Activated CD4-positive, alpha-beta T cell treated with anti-CD3 and anti-CD28 coated beads for 24 hours (primary cell): Measurements from ENCODE around the gene P4HA2.
"Not testable (repeated sequence)": the region's sequence is repeated elsewhere in the genome, so short reads cannot be mapped to it uniquely, and the experiment has no call there.

ENCODE experiments used
- DNase-seq, 2 donors: peaks; one replicate each; pipeline ENCODE4 v3.0.0-alpha.2; 2020; ENCODE audit warnings: low read depth in 2 of 2

The P4HA2 gene

DNA sequence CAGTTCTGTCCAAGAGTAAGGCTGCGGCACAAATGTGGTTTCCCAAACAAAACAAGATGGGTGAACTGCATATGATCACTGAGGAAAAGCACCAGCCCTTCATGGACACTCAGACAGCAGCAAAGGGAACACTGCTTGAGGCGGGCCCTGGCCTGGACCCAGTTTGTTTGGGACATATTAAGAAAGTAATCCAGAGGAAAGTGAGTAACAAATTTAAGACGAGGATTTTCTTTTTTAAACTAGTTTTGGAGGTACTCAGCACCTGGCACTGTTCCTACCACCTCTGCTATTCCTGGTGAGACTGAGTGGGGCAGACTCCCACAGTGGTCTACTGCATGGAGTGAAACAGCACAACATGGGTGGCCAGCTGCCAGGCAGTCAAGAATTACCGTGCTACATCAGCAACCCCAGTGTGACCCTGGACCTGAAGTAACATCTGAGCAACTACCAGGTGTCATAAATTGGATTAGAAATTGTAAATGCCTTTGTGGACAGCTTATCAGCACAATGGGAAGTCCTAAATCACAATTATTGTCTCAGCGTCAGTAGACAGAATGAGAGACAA is 28.5 kb downstream of the P4HA2 start:
- no peak for DNase-seq

DNA sequence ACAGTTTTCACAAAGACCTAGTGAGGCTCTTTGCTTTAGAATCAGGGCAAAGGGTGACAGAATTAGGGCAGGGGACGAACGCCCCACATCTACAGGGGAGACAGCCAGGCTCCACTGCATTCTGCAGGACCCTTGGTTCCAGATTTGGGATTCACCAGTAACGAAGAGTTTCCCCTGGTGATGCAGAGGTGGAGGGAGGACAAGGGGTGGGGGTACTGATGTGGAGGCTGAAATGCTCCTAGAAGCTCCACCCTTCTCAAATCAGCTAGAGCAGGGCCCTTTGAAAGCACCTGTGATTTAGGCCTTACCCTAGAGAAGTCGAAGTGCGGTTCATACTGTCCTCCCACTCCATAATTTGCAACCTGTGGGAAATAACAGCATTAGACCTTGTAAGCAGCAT is 29.1 kb downstream of the P4HA2 start:
- no peak for DNase-seq

DNA sequence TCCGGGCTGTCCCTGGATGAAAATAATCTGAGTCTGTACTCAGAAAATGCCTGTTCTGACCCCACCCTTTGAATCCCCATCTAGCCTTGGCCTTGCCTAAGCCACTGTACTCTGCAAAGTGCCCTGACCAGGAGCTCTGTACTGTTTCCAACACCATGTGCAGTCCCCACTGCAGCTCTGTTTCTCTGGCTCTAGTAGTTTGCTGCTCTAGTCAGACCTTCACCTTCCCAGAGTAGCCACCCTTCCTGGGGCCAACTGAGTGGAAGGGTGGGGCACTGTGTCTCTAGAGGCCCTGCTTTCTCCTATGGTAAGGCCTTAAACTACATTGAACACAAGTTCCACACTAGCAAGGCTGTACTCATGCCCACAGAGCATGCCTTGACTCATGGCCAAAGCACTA is 31.9 kb downstream of the P4HA2 start:
- no peak for DNase-seq

DNA sequence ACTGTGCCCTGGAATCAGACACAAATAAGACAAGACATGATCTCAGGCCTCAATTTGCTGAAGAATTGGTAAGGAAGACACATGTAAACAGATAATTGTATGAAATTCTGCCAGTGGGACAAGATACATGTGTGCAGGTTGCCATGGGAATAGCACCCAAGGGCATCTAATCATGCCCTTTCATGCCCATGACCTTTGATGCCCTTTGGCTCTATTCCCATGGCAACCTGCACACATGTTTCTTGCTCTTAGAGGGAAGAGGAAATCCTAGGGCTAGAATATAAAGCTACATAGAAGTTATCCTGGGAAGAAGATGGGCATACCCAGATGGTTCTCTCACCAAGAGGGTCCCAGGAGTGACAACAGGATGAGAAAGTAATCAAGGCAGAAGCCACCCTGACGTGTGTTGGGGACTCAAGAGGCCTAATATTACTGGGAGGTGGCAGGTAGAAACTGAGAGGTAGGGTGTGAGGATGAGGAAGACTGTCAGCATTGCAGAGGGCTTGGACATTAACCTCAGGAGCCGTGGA is 34.4 kb downstream of the P4HA2 start:
- DNase-seq = no peak

DNA sequence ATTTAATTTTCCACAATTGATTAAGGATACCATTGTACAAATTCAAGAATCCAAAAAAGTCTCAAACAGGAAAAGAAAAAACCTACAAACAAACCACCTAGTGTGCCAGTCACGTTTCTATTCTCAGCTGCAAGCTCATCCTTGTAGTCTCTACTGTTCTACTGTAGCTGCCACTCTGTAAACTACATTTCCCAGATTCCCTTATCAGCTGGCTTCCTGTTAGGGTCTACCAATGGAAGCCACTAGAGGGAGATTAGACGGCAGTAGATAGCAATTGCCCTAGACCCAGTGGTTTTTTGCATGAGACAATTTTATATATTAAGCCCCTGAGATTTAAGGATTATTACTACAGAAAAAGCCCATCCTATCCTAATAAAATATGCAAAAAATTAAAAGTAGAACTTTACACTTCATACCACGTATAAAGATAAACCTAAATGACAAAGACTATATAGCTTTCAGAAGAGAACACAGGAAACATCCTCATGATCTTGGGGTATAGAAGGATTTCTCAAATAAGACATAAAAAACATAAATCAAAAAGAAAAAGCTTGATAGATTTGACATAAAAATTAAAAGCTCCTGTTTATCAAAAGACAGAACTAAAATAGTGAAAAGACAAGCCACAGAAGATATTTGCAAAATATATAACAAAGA is 37.4 kb downstream of the P4HA2 start:
- no peak for DNase-seq

DNA sequence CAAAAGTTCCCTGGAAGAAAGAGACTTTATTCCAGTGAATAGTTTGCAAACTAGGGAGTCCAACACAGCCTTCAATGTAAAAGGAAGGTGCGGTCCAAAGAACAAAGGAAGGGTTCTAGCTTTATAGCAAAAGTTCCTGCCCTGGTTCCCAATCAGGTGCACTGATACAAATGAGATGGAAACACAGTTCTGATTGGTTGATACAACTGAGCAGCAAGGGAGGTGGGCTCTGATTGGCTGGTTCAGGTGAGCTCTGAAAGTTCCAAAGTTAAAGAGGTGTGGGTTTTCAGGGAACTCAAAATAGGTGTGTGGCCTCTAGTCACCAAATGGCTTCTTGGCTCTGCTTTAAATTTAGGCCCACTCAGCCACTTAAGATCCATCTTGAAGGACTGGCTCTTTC is 43.1 kb downstream of the P4HA2 start:
- DNase-seq = no peak

DNA sequence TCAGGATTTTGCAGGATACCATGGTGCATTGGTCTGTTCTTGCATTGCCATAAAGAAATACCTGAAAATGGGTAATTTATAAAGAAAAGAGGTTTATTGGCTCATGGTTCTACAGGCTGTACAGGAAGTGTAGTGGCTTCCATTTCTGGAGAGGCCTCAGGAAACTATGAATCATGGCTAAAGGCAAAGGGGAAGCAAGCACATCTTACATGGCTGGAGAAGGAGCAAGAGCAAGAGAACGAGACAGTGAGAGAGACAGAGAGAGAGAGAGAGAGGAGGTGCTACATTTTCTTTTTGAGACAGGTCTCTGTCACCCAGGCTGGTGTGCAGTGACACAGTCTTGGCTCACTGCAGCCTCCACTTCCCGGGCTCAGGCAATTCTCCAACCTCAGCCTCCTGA is 43.9 kb downstream of the P4HA2 start:
- DNase-seq = no peak

DNA sequence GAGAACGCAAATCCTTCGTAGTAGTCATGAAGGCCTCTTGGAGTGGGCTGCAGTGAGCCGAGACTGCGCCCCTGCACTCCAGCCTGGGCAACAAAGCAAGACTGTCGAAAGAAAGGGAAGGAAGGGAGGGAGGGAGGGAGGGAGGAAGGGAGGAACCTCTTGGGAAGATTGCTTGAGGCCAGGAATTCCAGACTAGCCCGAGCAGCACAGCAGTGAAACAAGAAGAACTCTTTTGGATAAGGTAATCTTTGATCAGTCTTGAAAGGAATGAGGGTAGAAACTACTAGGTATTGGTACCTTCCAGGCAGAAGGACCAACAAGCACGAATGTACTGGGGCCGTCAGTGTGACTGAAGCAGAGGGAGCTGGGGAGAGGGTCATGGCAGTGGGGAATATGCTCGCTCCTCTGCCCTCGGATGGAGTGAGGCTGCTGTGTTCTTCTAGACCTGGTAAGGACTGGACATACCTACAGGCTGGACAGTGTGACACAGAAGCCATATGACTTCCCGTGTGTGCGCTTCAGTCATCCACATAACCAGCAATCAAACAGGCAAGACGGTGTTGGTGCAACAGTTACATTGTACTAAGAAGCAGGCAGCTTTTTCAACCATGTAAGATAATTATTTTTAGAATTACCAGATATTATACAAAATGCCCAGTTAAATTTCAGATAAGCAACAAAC is 45.2 kb downstream of the P4HA2 start:
- no peak for DNase-seq

DNA sequence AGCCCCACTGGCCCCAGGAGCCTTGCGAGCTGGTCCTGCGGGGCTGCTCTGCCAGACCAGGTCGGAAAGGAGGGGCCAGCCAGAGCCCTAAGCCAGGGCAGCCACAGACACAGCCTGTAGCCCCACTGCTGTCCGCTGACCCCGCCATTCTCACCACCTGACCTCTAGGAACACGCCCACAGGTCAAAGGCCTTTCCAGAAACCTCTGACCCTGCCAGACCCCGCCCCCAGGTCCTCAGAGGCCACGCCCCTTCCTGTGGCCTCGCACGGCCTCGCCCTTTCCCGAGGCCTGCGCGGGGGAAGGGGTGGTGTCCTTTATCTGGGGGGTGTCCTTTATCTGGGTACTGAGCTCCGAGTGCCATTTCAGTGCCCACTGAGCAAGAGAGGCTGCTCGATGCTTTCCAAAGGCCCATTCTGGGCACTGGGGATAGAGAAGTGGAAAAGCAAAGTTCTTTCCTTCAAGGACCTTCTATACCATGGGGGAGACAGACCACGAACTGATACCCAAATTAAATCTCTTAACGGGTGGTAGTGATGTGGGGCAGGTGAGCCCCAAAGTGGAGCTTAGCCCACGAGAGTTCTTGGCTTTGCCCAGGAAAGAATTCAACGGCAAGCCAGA is 46.5 kb downstream of the P4HA2 start:
- no peak for DNase-seq

DNA sequence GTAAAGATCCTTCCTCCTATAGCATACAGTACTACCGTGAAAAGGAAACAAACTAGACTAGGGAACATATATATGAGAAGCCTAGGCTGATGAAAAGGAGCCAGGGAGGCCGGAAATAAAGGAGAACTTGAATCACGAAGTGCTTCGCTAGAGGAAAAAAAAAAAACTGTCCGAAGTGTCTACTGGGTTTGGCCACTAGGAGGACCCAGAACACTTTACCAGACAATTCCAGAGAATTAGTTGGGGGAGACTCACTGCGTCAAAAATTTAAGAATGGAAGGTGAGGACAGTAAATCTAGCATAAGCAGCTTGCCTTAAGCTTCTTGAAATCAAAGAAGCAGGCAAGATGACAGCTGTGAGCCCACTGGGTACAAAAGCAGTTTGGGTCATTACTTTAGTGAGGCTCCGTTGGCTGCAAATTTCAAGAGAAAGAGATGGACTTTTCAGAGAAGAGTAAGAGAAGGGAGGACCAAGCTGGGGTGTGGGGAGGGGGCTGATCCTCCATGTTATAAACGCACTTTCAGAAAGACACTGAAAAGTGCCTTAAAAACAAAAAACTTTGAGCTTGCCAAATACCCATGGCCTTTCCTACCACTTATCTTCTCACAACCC is 47.4 kb downstream of the P4HA2 start:
- no peak for DNase-seq

DNA sequence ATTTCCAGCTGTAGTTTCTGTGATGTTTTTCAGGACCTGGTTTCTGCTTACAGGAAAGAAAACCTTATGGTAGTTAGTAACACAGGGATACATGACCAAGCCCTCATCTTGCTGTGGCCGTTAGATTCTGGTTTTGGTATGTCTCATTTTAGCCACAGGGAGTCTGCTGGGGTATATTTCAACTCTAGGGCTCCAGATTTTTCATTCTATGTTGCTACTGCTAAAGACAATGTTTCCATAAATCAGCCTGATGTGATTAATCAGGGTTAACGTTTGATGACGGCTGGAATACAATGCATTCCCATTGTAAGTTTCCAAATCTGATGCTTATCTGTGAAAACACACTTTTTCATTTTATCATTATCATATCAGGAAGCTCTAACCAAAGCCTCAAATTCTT is 48.2 kb downstream of the P4HA2 start:
- no peak for DNase-seq

DNA sequence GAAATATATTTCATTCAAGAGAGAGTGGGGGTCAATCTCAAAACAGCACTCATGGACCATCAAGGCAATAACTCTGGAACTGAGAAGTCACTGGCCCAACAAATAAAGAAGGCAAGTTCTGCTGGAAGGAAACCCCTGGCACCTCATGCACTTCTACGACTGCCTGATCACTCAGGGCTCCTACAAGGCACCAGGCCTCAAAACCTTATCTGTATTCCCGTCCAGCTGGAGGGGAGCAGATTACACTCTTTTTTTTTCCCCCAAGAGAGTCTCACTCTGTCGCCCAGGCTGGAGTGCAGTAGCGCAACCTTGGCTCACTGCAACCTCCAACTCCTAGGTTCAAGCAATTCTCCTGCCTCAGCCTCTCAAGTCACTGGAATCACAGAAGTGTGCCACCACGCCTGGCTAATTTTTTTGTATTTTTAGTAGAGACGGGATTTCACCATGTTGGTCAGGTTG is 49.9 kb downstream of the P4HA2 start:
- DNase-seq = no peak

DNA sequence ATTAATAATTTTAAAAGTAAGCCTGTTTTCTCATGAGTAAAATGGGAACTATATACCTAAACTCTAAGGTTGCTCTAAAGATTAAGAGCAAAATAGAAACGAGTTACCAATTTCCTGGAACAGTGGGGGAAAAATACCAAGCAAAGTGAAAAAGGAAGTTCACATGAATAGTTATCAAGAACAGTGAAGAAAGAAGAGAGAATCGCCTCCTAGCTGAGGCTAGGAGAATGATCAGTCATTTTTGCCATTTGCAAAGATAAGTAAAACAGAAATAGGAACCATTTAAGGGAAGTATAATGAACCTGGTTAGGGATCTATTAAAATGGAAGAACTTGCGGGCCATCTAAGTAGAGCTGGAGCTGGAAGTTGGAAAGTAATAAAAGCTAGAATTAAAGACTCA is 50.7 kb downstream of the P4HA2 start:
- DNase-seq = no peak

DNA sequence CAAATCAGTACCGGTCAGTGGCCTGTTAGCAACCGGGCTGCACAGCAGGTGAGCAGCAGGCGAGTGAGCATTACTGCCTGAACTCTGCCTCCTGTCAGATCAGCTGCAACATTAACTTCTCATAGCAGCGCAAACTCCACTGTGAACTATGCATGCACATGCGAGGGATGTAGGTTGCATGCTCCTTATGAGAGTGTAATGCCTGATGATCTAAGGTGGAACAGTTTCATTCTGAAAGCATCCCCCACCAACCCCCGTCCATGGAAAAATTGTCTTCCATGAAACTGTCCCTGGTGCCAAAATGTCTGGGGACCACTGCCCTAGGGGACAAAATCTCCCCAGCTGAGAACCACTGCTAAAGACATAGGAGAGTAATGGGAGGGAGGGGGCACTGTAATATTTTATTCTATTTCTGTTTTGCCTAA is 51.1 kb downstream of the P4HA2 start:
- DNase-seq = no peak

DNA sequence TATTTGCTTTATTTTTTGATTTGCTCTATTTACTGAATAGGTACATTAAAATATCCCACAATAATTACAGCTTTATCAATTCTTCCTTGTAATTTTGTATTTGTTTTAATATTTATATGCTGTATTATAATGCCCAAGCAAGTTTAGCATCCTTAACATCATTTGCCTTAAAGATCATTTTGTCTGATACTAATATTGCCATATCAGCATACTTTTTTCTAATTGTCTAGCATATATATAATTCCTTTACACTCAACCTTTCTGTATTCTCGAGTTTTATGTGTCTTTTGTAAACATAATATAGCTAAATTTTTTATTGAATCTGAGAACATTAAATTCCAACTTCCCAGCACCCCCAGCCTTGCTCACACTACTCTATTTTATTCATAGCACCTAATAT is 64.7 kb downstream of the P4HA2 start:
- DNase-seq = no peak

DNA sequence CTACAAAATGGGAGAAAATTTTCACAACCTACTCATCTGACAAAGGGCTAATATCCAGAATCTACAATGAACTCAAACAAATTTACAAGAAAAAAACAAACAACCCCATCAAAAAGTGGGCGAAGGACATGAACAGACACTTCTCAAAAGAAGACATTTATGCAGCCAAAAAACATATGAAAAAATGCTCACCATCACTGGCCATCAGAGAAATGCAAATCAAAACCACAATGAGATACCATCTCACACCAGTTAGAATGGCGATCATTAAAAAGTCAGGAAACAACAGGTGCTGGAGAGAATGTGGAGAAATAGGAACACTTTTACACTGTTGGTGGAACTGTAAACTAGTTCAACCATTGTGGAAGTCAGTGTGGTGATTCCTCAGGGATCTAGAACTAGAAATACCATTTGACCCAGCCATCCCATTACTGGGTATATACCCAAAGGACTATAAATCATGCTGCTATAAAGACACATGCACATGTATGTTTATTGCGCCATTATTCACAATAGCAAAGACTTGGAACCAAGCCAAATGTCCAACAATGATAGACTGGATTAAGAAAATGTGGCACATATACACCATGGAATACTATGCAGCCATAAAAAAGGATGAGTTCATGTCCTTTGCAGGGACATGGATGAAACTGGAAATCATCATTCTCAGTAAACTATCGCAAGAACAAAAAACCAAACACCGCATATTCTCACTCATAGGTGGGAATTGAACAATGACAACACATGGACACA is 65.9 kb downstream of the P4HA2 start:
- DNase-seq = not testable (repeated sequence)

DNA sequence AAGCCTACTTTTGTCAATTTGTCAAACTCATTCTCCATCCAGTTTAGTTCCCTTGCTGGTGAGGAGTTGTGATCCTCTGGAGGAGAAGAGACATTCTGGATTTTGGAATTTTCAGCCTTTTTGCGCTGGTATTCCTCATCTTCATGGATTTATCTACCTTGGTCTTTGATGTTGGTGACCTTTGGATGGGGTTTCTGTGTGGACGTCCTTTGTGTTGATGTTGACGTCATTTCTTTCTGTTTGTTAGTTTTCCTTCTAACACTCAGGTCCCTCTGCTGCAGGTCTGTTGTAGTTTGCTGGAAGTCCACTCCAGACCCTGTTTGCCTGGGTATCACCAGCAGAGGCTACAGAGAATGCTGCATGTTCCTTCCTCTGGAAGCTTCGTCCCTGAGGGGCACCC is 71.2 kb downstream of the P4HA2 start:
- DNase-seq = no peak

DNA sequence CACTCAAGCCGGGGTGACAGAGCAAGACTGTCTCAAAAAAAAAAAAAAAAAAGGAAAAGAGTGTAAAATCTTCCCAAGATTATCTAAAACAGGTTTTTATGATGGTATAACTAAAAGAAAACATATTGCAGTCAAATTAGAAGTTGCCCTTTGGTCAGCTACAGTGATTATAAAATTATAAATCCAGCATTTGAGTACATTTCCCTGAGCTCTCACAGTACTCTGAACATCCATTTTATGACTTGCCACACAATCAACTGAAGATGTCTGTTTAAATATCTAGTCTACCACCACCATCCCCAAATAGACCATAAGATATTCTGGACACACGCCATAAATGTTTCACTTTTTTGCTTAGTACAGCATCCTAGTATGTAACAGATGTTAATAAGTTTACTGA is 77.1 kb downstream of the P4HA2 start:
- DNase-seq = no peak

DNA sequence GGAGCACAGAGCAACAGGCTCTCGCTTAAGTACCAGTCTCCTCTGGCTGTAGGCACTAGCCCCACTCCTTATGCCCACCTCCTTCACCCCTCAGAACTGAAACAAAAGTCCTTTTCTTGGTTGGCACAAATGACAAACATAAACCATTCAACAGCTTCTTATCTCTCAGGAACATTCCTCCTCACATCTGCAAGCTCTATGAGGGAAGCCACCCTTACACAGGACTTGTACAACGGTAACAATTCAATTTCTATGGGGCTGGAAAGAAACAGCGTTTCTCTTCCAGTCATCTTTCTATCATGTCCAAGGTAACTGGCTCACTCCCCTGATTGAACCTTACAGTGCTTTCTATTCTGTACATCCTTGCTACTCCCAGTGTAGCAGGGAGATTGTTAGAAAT is 80.0 kb downstream of the P4HA2 start:
- DNase-seq = no peak

DNA sequence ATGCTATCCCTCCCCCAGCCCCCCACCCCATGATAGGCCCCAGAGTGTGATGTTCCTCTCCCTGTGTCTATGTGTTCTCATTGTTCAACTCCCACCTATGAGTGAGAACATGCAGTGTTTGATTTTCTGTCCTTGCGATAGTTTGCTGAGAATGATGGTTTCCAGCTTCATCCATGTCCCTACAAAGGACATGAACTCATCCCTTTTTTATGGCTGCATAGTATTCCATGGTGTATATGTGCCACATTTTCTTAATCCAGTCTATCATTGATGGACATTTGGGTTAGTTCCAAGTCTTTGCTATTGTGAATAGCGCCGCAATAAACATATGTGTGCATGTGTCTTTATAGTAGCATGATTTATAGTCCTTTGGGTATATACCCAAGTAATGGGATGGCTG is 82.3 kb downstream of the P4HA2 start:
- not testable (repeated sequence) for DNase-seq

DNA sequence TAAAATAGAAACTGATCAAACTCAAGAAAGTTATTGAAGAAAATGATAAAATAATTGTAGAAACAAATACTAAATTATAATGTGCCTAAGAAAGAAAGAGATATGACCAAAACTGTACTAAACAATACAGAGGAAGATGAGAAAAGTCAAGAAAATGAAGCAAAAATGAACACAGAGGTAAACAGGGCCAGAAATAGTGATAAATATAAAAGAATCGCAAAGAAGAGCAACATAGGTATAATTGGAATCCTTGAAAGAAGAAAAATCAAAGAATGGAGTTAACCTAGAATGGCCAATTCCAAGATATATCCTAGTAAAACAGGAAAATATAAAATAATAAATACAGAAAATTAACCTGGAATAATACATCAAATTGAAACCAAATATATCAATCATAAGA is 84.5 kb downstream of the P4HA2 start:
- DNase-seq = no peak

DNA sequence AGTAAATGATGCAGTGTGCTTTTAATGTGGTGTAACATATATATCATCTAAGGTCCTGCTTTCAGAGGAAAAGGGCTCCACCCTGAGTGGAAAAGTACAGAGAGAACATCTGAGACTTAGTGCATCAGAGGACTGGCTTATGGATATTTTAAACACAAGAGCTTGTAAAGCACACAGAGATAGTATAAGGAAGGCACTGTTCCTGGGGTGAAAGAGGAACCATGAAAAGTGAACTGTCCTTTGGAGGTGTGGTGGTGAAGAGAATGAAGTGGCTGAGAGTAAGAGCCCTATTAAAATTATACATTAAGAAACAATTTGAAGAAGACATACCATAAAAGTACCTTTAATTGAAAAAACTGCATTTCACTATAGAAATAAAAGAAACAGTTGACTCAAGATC is 85.2 kb downstream of the P4HA2 start:
- no peak for DNase-seq
